Spleen (tissue), 7 donors: Measurements from ENCODE around the gene SERPINA6.

ENCODE experiments used
- CTCF ChIP-seq, 11 experiments: fragments of 200-600 bp in 7 of 11; fragments of 450-650 bp in 4 of 11; sonication (generic) in 4 of 11; IDR thresholded peaks in 8 of 11; conservative IDR thresholded peaks in 3 of 11; 1 replicate in 7 of 11; 2 replicates in 4 of 11; pipeline versions ENCODE4 v1.4.0 to v1.8.0; 2016 to 2021; ENCODE audit warnings: antibody characterized with exemption in 11 of 11, inconsistent platforms in 4 of 11, mild to moderate bottlenecking in 1 of 11
- POLR2A ChIP-seq, 3 donors: fragments of 450-650 bp; IDR thresholded peaks; one replicate each; pipeline ENCODE4 v1.5.1; 2017; ENCODE audit warnings: antibody characterized with exemption in 3 of 3, mild to moderate bottlenecking in 1 of 3
- POLR2AphosphoS5 ChIP-seq, 3 donors: sonication (generic); formaldehyde crosslinking; IDR thresholded peaks; one replicate each; pipeline ENCODE4 v1.5.1; 2017; ENCODE audit warnings: antibody characterized with exemption in 3 of 3
- donor health status: DM: no; HTN: no; CAD: no; lungs with moderate emphysema.
- donor health status: DM: no; HTN: no; CAD: no.
- donor health status: DM: no; HTN: no; CAD: no.

GRCh38 chr14:94293578-94293924 is 29.6 kb downstream of the SERPINA6 start:
- TF ChIP-seq CTCF (IDR thresholded peaks at IDR 0.05 in 8 of 11, conservative IDR thresholded peaks at IDR 0.05 in 3 of 11), result no peak
- no peak for TF ChIP-seq POLR2A (IDR thresholded peaks at IDR 0.05)
- TF ChIP-seq POLR2AphosphoS5 (IDR thresholded peaks at IDR 0.05), result no peak
